Measurements from ENCODE around the gene ZYX. TPM values are rescaled to one million over a fixed set of nuclear protein-coding genes. Genes with fewer than 3 reads are reported as not detected.

ZYX gene
- total and polyA plus RNA-seq, 2 donors (not counting 1 experiment from before 2014, with no cell fraction given) = 32.3 to 53.8 TPM

DNA sequence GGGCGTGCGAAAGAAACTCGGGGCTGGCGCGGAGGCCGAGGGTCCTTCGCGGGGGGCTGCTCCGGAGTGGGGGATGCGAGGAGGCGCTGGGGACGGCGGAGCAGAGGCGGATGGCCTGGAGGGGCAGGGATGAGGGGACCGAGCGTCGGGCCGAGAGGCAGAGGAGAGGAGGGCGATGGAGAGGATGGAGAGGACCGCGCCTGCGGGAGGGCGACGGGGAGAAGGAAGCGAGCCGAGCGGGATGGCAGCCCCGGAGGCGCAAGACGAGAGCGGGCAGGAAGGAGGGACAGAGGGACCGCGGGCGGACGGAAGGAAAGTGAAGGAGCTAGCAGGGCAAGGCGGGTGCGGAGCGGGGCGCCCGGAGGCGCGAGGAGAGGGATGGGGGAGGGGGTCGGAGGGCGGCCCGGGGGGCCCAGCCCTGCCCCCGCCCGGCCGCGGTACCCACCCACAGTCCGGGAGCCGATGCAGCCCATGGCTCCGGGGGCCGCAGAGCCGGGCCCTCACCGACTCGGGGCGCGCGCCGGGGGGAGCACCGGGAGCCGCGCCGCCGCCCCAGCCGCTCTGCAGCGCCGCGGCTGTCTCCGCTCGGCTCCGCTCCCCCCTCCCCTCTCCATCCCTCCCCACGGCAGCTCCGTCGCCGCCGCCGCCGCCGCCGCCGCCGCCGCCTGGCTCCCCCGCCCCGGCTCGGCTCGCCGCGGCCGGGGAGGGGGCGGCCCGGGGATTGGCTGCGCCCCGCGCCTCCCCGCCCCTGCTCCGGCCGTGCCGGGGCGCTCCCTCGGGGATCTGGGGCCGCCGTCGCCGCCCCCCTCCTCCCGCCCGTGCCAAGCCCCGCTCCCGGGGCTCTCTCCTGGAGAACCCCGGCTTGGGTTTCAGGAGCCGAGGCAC lies 18.8 kb upstream of the ZYX start, which contains the start of gene FAM131B:
FAM131B (minus strand) TSS at position 583 of the 885 bp plus-strand sequence; CDS start at position 473, 110 bp downstream.
- no peaks in the 10 kb centered on the region for H3K79me2 ChIP-seq (ENCODE audit: control insufficient read depth, insufficient read depth, low read length)
- H2AFZ ChIP-seq (ENCODE audit: insufficient read depth, low read depth, low read length, poor library complexity, severe bottlenecking) = peak within 1 kb of the TSS; percentile 77
- peaks cover 0 to 5% (median 0%) of the 10 kb centered on the region in 3 donors for H3K9me3 ChIP-seq (ENCODE audit: control extremely low read depth in 1 of 3, control insufficient read depth in 2 of 3, insufficient read depth in 1 of 3, low read length in 2 of 3)
- peaks cover 0 to 61% (median 36%) of the 10 kb centered on the region in 4 experiments for H3K27me3 ChIP-seq (replicated peaks in 1 of 4; ENCODE audit: control extremely low read depth in 1 of 4, control insufficient read depth in 3 of 4, insufficient read depth in 4 of 4, low read length in 3 of 4)
- Mint-ChIP-seq H3K4me1 (peaks cover 13% of the 10 kb centered on the region), H3K27me3 (peaks cover 64% of the 10 kb centered on the region), H3K27ac (peak within 1 kb of the TSS; percentile 59), H3K4me3 (peak within 1 kb of the TSS; percentile 87), H3K9me3 (ENCODE audit: insufficient read depth) (no peaks in the 10 kb centered on the region)
- H3K36me3 ChIP-seq (replicated peaks in 1 of 2; ENCODE audit: control extremely low read depth in 1 of 2, control insufficient read depth in 1 of 2, extremely low read depth in 1 of 2, insufficient read depth in 2 of 2, low read length in 1 of 2) = no peaks in the 10 kb centered on the region
- peak within 1 kb of the TSS; percentile 72 for H3K9ac ChIP-seq (ENCODE audit: low read length)
- H3K4me2 ChIP-seq (replicated peaks; ENCODE audit: low read depth, low read length, poor library complexity, severe bottlenecking) = peak within 1 kb of the TSS; percentile 100
- H4K20me1 ChIP-seq (ENCODE audit: control insufficient read depth, insufficient read depth, low read length, poor library complexity, severe bottlenecking) = no peaks in the 10 kb centered on the region
- intact Hi-C loops (cut with micrococcal nuclease) = loop anchor here (2.0 to 10.0 kb wide), 2 partner anchors 18 to 52 kb away; partner anchors contain the start of gene ZYX
- ChIA-PET POLR2A (no interaction called here), CTCF (interaction anchor here (1.8 kb wide), 1 partner anchor 54 kb away, joined by 5 read pairs; no protein-coding TSS in a partner anchor)
- H3K4me3 ChIP-seq (ENCODE audit: control extremely low read depth in 1 of 5, extremely low read depth in 1 of 5, insufficient read depth in 1 of 5, low read depth in 2 of 5, low read length in 4 of 5) = peak within 1 kb of the TSS; percentile 25 to 72 (median 54)
- peak; percentile 54 for ATAC-seq (ENCODE audit: low read depth)
- 2% methylated on average over 107 of the region's 112 CpGs for WGBS (ENCODE audit: insufficient coverage)
- TF ChIP-seq, protein P1, sequence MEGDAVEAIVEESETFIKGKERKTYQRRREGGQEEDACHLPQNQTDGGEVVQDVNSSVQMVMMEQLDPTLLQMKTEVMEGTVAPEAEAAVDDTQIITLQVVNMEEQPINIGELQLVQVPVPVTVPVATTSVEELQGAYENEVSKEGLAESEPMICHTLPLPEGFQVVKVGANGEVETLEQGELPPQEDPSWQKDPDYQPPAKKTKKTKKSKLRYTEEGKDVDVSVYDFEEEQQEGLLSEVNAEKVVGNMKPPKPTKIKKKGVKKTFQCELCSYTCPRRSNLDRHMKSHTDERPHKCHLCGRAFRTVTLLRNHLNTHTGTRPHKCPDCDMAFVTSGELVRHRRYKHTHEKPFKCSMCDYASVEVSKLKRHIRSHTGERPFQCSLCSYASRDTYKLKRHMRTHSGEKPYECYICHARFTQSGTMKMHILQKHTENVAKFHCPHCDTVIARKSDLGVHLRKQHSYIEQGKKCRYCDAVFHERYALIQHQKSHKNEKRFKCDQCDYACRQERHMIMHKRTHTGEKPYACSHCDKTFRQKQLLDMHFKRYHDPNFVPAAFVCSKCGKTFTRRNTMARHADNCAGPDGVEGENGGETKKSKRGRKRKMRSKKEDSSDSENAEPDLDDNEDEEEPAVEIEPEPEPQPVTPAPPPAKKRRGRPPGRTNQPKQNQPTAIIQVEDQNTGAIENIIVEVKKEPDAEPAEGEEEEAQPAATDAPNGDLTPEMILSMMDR (IDR thresholded peaks at IDR 0.05) = no peak
- TF ChIP-seq EZH2 (IDR thresholded peaks at IDR 0.05; ENCODE audit: borderline replicate concordance, insufficient read depth, low read depth, low read length, poor library complexity, severe bottlenecking) = no peak
- no peak within 1 kb of the TSS for H3K27ac ChIP-seq (ENCODE audit: low read length in 2 of 2)
- H3K4me1 ChIP-seq (ENCODE audit: control insufficient read depth in 2 of 2, insufficient read depth in 2 of 2, low read length in 2 of 2) = peaks cover 12% of the 10 kb centered on the region in 2 donors
- peak; percentile 44 for DNase-seq
